Upper lobe of left lung (tissue), 4 donors: ENCODE measurements around the gene LAMA3.

ENCODE experiments used
- CTCF ChIP-seq, 6 experiments: fragments of 450-650 bp in 4 of 6; fragments of 200-600 bp in 2 of 6; sonication (generic) in 2 of 6; IDR thresholded peaks; one replicate each; pipeline ENCODE4 v1.5.1; 2016 to 2019; ENCODE audit warnings: antibody characterized with exemption in 6 of 6
- POLR2A ChIP-seq, 4 donors: fragments of 450-650 bp; IDR thresholded peaks; one replicate each; pipeline ENCODE4 v1.5.1; 2016 to 2017; ENCODE audit warnings: antibody characterized with exemption in 4 of 4, mild to moderate bottlenecking in 2 of 4
- POLR2AphosphoS5 ChIP-seq, 2 donors: sonication (generic); formaldehyde crosslinking; IDR thresholded peaks; one replicate each; pipeline ENCODE4 v1.5.1; 2017; ENCODE audit warnings: antibody characterized with exemption in 2 of 2

GRCh38 chr18:23648456-23648855, 40.8 kb upstream of the LAMA3 start:
- TF ChIP-seq CTCF (IDR thresholded peaks at IDR 0.05) = no peak
- no peak for TF ChIP-seq POLR2AphosphoS5 (IDR thresholded peaks at IDR 0.05)
- TF ChIP-seq POLR2A (IDR thresholded peaks at IDR 0.05) = no peak
